ENCODE data around the gene CEL.

- TF ChIP-seq CTCF (IDR thresholded peaks at IDR 0.05; ENCODE audit: insufficient read depth, low read depth, low read length) (no peak), EZH2 (IDR thresholded peaks at IDR 0.05; ENCODE audit: insufficient read depth, low read length) (no peak)
These were observed 2.2 kb upstream of the CEL start for GRCh38 chr9:133059623-133060022.
